ENCODE data around the gene HOXB1.
"Not testable (repeated sequence)": the region's sequence is repeated elsewhere in the genome, so short reads cannot be mapped to it uniquely, and the experiment has no call there.

HOXB1 gene

GRCh38 chr17:48519427-48519826 is 11.4 kb downstream of the HOXB1 start:
- Histone ChIP-seq H3K4me3 (no peak overlapping the region), H3K36me3 (replicated peaks) (no peaks in the 10 kb centered on the region), H3K9me3 (no peaks in the 10 kb centered on the region), H3K27me3 (ENCODE audit: low read depth) (peaks cover 11% of the 10 kb centered on the region), H3K4me1 (peaks cover 17% of the 10 kb centered on the region)
- no peak for DNase-seq (ENCODE audit: low spot score in 2 of 2)
- in situ Hi-C loops (cut with MboI; ENCODE audit: low sequenced_read_pairs): no loop called here

- Histone ChIP-seq H3K27me3 (ENCODE audit: low read depth) (peaks cover 25% of the 10 kb centered on the region), H3K9me3 (no peaks in the 10 kb centered on the region), H3K4me3 (no peak overlapping the region), H3K36me3 (replicated peaks) (no peaks in the 10 kb centered on the region), H3K4me1 (peaks cover 17% of the 10 kb centered on the region)
- in situ Hi-C loops (cut with MboI; ENCODE audit: low sequenced_read_pairs): no loop called here
- DNase-seq (ENCODE audit: low spot score in 2 of 2): no peak
These were observed 13.3 kb downstream of the HOXB1 start for GRCh38 chr17:48517478-48517877.

- Histone ChIP-seq H3K4me3 (no peak overlapping the region), H3K9me3 (no peaks in the 10 kb centered on the region), H3K36me3 (replicated peaks) (no peaks in the 10 kb centered on the region), H3K4me1 (peaks cover 17% of the 10 kb centered on the region), H3K27me3 (ENCODE audit: low read depth) (peaks cover 25% of the 10 kb centered on the region)
- peak; percentile 54 to 65 for DNase-seq (ENCODE audit: low spot score in 2 of 2)
- in situ Hi-C loops (cut with MboI; ENCODE audit: low sequenced_read_pairs): no loop called here
These were observed 14.6 kb downstream of the HOXB1 start for GRCh38 chr17:48515925-48516900.

- Histone ChIP-seq H3K4me3 (no peak overlapping the region), H3K9me3 (no peaks in the 10 kb centered on the region), H3K27me3 (ENCODE audit: low read depth) (peaks cover 25% of the 10 kb centered on the region), H3K36me3 (replicated peaks) (no peaks in the 10 kb centered on the region), H3K4me1 (peaks cover 14% of the 10 kb centered on the region)
- in situ Hi-C loops (cut with MboI; ENCODE audit: low sequenced_read_pairs): no loop called here
- DNase-seq (ENCODE audit: low spot score in 2 of 2): no peak
These were observed 16.3 kb downstream of the HOXB1 start for GRCh38 chr17:48514477-48514876.

- no peaks in the 10 kb centered on the region for H3K9me3 ChIP-seq
- DNase-seq (ENCODE audit: low spot score in 2 of 2): no peak
- peaks cover 25% of the 10 kb centered on the region for H3K27me3 ChIP-seq (ENCODE audit: low read depth)
- H3K4me3 ChIP-seq: no peak overlapping the region
- H3K4me1 ChIP-seq: peaks cover 14% of the 10 kb centered on the region
- no peaks in the 10 kb centered on the region for H3K36me3 ChIP-seq (replicated peaks)
- in situ Hi-C loops (cut with MboI; ENCODE audit: low sequenced_read_pairs): no loop called here
These were observed 16.9 kb downstream of the HOXB1 start for GRCh38 chr17:48513666-48514455.

GRCh38 chr17:48513097-48513496 is 17.7 kb downstream of the HOXB1 start:
- H3K4me3 ChIP-seq: no peak overlapping the region
- H3K4me1 ChIP-seq: peaks cover 14% of the 10 kb centered on the region
- in situ Hi-C loops (cut with MboI; ENCODE audit: low sequenced_read_pairs): no loop called here
- H3K27me3 ChIP-seq (ENCODE audit: low read depth): peaks cover 25% of the 10 kb centered on the region
- H3K9me3 ChIP-seq: no peaks in the 10 kb centered on the region
- H3K36me3 ChIP-seq (replicated peaks): no peaks in the 10 kb centered on the region
- DNase-seq (ENCODE audit: low spot score in 2 of 2): no peak

GRCh38 chr17:48510761-48511604 is 19.8 kb downstream of the HOXB1 start:
- DNase-seq (ENCODE audit: low spot score in 2 of 2): no peak
- Histone ChIP-seq H3K4me3 (no peak overlapping the region), H3K9me3 (no peaks in the 10 kb centered on the region), H3K27me3 (ENCODE audit: low read depth) (peaks cover 23% of the 10 kb centered on the region), H3K36me3 (replicated peaks) (no peaks in the 10 kb centered on the region), H3K4me1 (peaks cover 8% of the 10 kb centered on the region)
- in situ Hi-C loops (cut with MboI; ENCODE audit: low sequenced_read_pairs): no loop called here

- H3K27me3 ChIP-seq (ENCODE audit: low read depth): peaks cover 23% of the 10 kb centered on the region
- no peak overlapping the region for H3K4me3 ChIP-seq
- no peak for DNase-seq (ENCODE audit: low spot score in 2 of 2)
- H3K36me3 ChIP-seq (replicated peaks): no peaks in the 10 kb centered on the region
- no peaks in the 10 kb centered on the region for H3K9me3 ChIP-seq
- peaks cover 5% of the 10 kb centered on the region for H3K4me1 ChIP-seq
- in situ Hi-C loops (cut with MboI; ENCODE audit: low sequenced_read_pairs): no loop called here
These were observed 20.4 kb downstream of the HOXB1 start for GRCh38 chr17:48510381-48510760.

- H3K36me3 ChIP-seq (replicated peaks); DNase-seq (ENCODE audit: low spot score in 2 of 2); H3K9me3 ChIP-seq; H3K4me3 ChIP-seq; H3K4me1 ChIP-seq; in situ Hi-C loops (cut with MboI; ENCODE audit: low sequenced_read_pairs): not testable (repeated sequence)
- H3K27me3 ChIP-seq (ENCODE audit: low read depth): peaks cover 20% of the 10 kb centered on the region
These were observed 21.1 kb downstream of the HOXB1 start for GRCh38 chr17:48509708-48510107.

GRCh38 chr17:48506246-48506645 is 24.6 kb downstream of the HOXB1 start:
- Histone ChIP-seq H3K27me3 (ENCODE audit: low read depth) (no peaks in the 10 kb centered on the region), H3K4me1 (no peaks in the 10 kb centered on the region), H3K4me3 (no peak overlapping the region), H3K9me3 (no peaks in the 10 kb centered on the region), H3K36me3 (replicated peaks) (no peaks in the 10 kb centered on the region)
- in situ Hi-C loops (cut with MboI; ENCODE audit: low sequenced_read_pairs): no loop called here
- DNase-seq (ENCODE audit: low spot score in 2 of 2): no peak

GRCh38 chr17:48505788-48506187 is 25.0 kb downstream of the HOXB1 start:
- no peaks in the 10 kb centered on the region for H3K27me3 ChIP-seq (ENCODE audit: low read depth)
- no peak overlapping the region for H3K4me3 ChIP-seq
- in situ Hi-C loops (cut with MboI; ENCODE audit: low sequenced_read_pairs): no loop called here
- H3K4me1 ChIP-seq: no peaks in the 10 kb centered on the region
- no peak for DNase-seq (ENCODE audit: low spot score in 2 of 2)
- H3K36me3 ChIP-seq (replicated peaks): no peaks in the 10 kb centered on the region
- no peaks in the 10 kb centered on the region for H3K9me3 ChIP-seq

- no peaks in the 10 kb centered on the region for H3K9me3 ChIP-seq
- in situ Hi-C loops (cut with MboI; ENCODE audit: low sequenced_read_pairs): no loop called here
- H3K4me3 ChIP-seq: no peak overlapping the region
- no peaks in the 10 kb centered on the region for H3K36me3 ChIP-seq (replicated peaks)
- no peaks in the 10 kb centered on the region for H3K27me3 ChIP-seq (ENCODE audit: low read depth)
- no peak for DNase-seq (ENCODE audit: low spot score in 2 of 2)
- no peaks in the 10 kb centered on the region for H3K4me1 ChIP-seq
These were observed 25.9 kb downstream of the HOXB1 start for GRCh38 chr17:48504953-48505352.

- Histone ChIP-seq H3K4me1 (no peaks in the 10 kb centered on the region), H3K36me3 (replicated peaks) (no peaks in the 10 kb centered on the region), H3K4me3 (no peak overlapping the region), H3K27me3 (ENCODE audit: low read depth) (no peaks in the 10 kb centered on the region), H3K9me3 (no peaks in the 10 kb centered on the region)
- in situ Hi-C loops (cut with MboI; ENCODE audit: low sequenced_read_pairs): no loop called here
- no peak for DNase-seq (ENCODE audit: low spot score in 2 of 2)
These were observed 27.1 kb downstream of the HOXB1 start for GRCh38 chr17:48503747-48504146.

Data from HAP-1 (cell line).